ENCODE measurements around the gene TUFT1.

TUFT1 gene

DNA sequence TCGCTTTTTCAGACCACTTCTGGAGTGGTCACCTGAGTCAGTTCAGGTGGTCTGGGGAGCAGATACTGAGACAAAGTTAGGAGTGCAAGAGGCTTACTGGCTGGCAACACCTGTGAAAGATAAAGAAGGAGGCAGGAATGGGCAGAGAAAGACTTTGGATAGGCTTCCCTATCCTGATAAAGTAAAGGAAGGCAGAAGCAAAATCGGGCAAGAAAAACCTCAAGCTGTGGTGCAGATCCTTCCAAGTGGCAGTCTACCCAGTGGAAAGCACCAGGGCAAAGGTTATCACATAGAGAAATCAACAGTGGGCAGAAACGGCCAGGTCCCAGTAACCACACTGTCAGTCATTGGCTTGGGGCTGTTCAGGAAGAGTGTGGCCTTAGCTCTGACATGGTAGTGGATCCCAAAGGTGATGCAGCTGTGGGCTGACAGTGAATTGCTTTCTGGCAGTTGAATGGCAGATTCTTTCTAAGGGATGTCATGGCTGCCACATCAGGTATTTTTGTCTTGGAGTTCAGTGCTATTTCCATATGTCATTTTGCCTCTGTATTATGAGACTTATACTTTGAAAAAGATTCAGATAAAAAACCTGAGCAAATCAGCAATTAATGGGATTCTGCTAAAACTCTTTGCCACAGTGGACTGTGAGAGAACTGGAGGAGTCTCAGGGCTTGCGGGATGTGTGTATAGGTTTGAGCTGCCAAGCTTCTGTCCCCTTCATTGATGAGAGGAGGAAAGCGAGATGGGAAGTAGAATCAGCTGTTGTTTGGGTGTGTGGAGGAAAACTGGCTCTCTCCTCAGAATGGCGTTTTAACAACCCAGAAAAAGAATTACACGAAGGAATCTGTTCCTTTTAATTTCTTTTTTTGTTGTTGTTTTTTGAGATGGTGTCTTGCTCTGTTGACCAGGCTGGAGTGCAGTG lies 37.0 kb upstream of the TUFT1 start:
- in situ Hi-C loops (cut with HindIII; ENCODE audit: low pct_ligation_motif_present, low sequenced_read_pairs): no loop called here
- H3K27me3 ChIP-seq (replicated peaks): no peaks in the 10 kb centered on the region
- H3K27ac ChIP-seq: no peak overlapping the region
- H3K36me3 ChIP-seq (replicated peaks): no peaks in the 10 kb centered on the region
- TF ChIP-seq, protein P1, sequence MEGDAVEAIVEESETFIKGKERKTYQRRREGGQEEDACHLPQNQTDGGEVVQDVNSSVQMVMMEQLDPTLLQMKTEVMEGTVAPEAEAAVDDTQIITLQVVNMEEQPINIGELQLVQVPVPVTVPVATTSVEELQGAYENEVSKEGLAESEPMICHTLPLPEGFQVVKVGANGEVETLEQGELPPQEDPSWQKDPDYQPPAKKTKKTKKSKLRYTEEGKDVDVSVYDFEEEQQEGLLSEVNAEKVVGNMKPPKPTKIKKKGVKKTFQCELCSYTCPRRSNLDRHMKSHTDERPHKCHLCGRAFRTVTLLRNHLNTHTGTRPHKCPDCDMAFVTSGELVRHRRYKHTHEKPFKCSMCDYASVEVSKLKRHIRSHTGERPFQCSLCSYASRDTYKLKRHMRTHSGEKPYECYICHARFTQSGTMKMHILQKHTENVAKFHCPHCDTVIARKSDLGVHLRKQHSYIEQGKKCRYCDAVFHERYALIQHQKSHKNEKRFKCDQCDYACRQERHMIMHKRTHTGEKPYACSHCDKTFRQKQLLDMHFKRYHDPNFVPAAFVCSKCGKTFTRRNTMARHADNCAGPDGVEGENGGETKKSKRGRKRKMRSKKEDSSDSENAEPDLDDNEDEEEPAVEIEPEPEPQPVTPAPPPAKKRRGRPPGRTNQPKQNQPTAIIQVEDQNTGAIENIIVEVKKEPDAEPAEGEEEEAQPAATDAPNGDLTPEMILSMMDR (IDR thresholded peaks at IDR 0.05; ENCODE audit: low read depth, low read length, missing control alignments): no peak
- no peak overlapping the region for H3K4me3 ChIP-seq (ENCODE audit: low read depth, low read length)
- no peak for DNase-seq

DNA sequence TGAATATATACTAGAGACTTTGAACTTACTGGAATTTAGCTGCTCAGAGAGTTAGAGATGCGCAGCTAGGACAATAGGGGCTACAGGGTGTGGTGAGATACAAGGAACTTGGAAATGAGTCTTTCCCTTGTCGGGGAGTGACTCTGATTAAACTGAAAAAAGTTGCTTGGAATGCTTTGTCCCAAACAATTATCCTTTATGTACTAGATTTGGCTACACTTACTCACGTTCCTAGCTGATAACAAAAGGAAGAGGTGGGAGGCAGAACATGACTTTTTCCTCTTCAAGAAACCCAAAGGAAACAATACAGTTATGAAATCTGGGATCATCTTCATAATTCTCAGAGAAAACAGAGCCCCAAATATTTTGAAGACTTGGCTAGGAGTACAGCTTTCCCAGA lies 35.9 kb upstream of the TUFT1 start:
- in situ Hi-C loops (cut with HindIII; ENCODE audit: low pct_ligation_motif_present, low sequenced_read_pairs): no loop called here
- Histone ChIP-seq H3K27ac (no peak overlapping the region), H3K4me3 (ENCODE audit: low read depth, low read length) (no peak overlapping the region), H3K36me3 (replicated peaks) (no peaks in the 10 kb centered on the region), H3K27me3 (replicated peaks) (no peaks in the 10 kb centered on the region)
- TF ChIP-seq, protein P1 (IDR thresholded peaks at IDR 0.05; ENCODE audit: low read depth, low read length, missing control alignments): no peak
- no peak for DNase-seq

DNA sequence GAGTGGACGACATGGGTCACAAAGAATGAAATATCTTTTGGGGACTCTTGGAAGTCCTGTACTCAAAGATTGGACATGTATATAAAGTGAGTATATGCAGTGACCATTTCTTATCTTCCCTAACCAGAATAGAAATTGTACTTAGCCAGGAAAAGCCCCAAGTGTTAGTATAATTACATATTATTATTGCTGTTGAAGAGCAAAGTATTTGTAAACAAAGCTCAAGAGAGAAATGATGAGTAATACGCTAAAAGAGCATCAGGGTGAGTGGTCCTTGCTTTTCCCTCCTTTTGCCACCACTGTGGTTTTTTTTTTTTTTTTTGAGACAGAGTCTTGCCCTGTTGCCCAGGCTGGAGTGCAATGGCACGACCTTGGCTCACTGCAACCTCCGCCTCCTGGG lies 35.4 kb upstream of the TUFT1 start:
- Histone ChIP-seq H3K27me3 (replicated peaks) (no peaks in the 10 kb centered on the region), H3K4me3 (ENCODE audit: low read depth, low read length) (no peak overlapping the region), H3K27ac (no peak overlapping the region), H3K36me3 (replicated peaks) (no peaks in the 10 kb centered on the region)
- in situ Hi-C loops (cut with HindIII; ENCODE audit: low pct_ligation_motif_present, low sequenced_read_pairs): no loop called here
- DNase-seq: no peak
- TF ChIP-seq, protein P1 (IDR thresholded peaks at IDR 0.05; ENCODE audit: low read depth, low read length, missing control alignments): no peak

DNA sequence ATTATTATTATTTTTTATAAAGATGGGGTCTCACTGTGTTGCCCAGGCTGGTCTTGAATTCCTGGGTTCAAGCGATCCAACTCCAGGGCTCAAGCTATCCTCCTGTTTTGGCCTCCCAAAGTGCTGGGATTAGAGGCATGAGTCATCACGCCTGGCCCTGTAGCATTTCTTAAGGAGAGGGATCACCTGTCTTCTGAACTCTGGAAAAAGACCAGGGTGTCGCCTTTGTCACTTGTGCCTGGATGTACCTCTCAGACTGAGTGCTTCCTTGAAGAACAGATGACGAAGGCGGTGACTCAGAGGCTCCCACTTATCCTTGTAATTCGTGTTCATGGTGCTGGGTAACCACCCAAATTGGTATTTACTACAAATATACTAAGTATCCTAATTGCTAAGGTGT lies 31.3 kb upstream of the TUFT1 start:
- Histone ChIP-seq H3K36me3 (replicated peaks) (no peaks in the 10 kb centered on the region), H3K27me3 (replicated peaks) (no peaks in the 10 kb centered on the region), H3K4me3 (ENCODE audit: low read depth, low read length) (no peak overlapping the region), H3K27ac (no peak overlapping the region)
- TF ChIP-seq, protein P1 (IDR thresholded peaks at IDR 0.05; ENCODE audit: low read depth, low read length, missing control alignments): no peak
- DNase-seq: no peak
- in situ Hi-C loops (cut with HindIII; ENCODE audit: low pct_ligation_motif_present, low sequenced_read_pairs): no loop called here

DNA sequence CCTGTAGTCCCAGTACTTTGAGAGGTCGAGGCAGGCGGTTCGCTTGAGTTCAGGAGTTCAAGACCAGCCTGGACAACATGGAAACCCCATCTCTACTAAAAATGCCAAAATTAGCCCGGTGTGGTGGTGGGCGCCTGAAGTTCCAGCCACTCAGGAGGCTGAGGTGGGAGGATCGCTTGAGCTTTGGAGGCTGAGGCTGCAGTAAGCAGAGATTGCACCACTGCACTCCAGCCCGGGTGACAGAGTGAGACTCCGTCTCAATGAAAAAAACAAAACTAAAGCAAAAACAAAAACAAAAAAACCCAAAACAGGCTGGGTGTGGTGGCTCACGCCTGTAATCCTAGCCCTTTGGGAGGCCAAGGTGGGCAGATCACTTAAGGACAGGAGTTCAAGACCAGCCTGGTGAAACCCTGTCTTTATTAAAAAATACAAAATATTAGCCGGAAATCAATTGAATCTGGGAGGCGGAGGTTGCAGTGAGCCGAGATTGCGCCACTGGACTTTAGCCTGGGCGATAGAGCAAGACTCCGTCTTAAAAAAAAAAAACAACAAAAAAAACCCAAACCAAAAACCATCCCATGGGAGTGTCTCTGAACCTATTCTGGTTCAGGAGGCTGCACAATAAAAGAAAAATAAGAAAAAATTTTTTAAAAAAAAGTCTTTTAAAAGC lies 30.6 kb upstream of the TUFT1 start:
- Histone ChIP-seq H3K27ac (no peak overlapping the region), H3K4me3 (ENCODE audit: low read depth, low read length) (no peak overlapping the region), H3K27me3 (replicated peaks) (no peaks in the 10 kb centered on the region), H3K36me3 (replicated peaks) (no peaks in the 10 kb centered on the region)
- in situ Hi-C loops (cut with HindIII; ENCODE audit: low pct_ligation_motif_present, low sequenced_read_pairs): no loop called here
- TF ChIP-seq, protein P1 (IDR thresholded peaks at IDR 0.05; ENCODE audit: low read depth, low read length, missing control alignments): no peak
- no peak for DNase-seq
